B cell (primary cell): ENCODE results near the gene KCND2. TPM values are rescaled to one million over a fixed set of nuclear protein-coding genes. Genes with fewer than 3 reads are reported as not detected.

ENCODE experiments used
- ATAC-seq: fragments of 200-7000 bp; cut with Tn5 transposase; one replicate; pipeline ENCODE4 v1.10.0; 2021; ENCODE audit warnings: low read depth, mild to moderate bottlenecking, moderate number of reproducible peaks, moderate library complexity
- CTCF ChIA-PET: fragments of 350-600 bp; sonication (Branson Sonifier 250); formaldehyde crosslinking; loops from one replicate; lab custom pipeline; 2021; ENCODE audit warnings: antibody characterized with exemption, inconsistent platforms; lab: Charles Lee
- POLR2A ChIA-PET: fragments of 350-600 bp; sonication (Branson Sonifier 250); formaldehyde crosslinking; loops from one replicate; lab custom pipeline; 2021; ENCODE audit warnings: antibody characterized with exemption; lab: Charles Lee
- DNase-seq: peaks from one replicate; pipeline ENCODE4 v3.0.0; 2013
- H2AFZ ChIP-seq: 2 replicates; pipeline ENCODE4 v1.6.1; 2012; ENCODE audit warnings: mild to moderate bottlenecking, low read depth, low read length; ENCODE audit not compliant: insufficient read depth, poor library complexity, severe bottlenecking
- H3K27ac ChIP-seq, 2 donors: 1 replicate in 1 of 2; 2 replicates in 1 of 2; pipeline ENCODE4 v1.5.1; 2012 to 2013; ENCODE audit warnings: low read length in 2 of 2, mild to moderate bottlenecking in 2 of 2, moderate library complexity in 1 of 2
- H3K27me3 ChIP-seq, 4 experiments: fragments of 200-600 bp in 1 of 4; sonication (generic) in 1 of 4; replicated peaks in 1 of 4; 1 replicate in 2 of 4; 2 replicates in 2 of 4; pipeline versions ENCODE4 v1.6.1 to v1.7.0; 2013 to 2016; ENCODE audit warnings: low read length in 3 of 4, mild to moderate bottlenecking in 2 of 4, mixed read lengths in 1 of 4, moderate library complexity in 1 of 4; ENCODE audit not compliant: insufficient read depth in 4 of 4, control insufficient read depth in 3 of 4; ENCODE audit errors: control extremely low read depth in 1 of 4
- H3K36me3 ChIP-seq, 2 experiments: replicated peaks in 1 of 2; 1 replicate in 1 of 2; 2 replicates in 1 of 2; pipeline versions ENCODE4 v1.6.1 to v1.7.1; 2013; ENCODE audit warnings: low read length in 1 of 2; ENCODE audit not compliant: insufficient read depth in 2 of 2, control insufficient read depth in 1 of 2; ENCODE audit errors: control extremely low read depth in 1 of 2, extremely low read depth in 1 of 2
- H3K4me1 ChIP-seq, 2 donors: fragments of 200-600 bp in 1 of 2; sonication (generic) in 1 of 2; 1 replicate in 1 of 2; 2 replicates in 1 of 2; pipeline versions ENCODE4 v1.5.1 to v1.6.1; 2013 to 2017; ENCODE audit warnings: low read length in 2 of 2; ENCODE audit not compliant: control insufficient read depth in 2 of 2, insufficient read depth in 2 of 2
- H3K4me2 ChIP-seq: replicated peaks from 2 replicates; pipeline ENCODE3; 2012; ENCODE audit warnings: mild to moderate bottlenecking, low read depth, low read length; ENCODE audit not compliant: poor library complexity, severe bottlenecking
- H3K4me3 ChIP-seq, 5 experiments: fragments of 200-600 bp in 1 of 5; sonication (generic) in 1 of 5; 1 replicate in 3 of 5; 2 replicates in 2 of 5; pipeline versions ENCODE4 v1.5.1 to v1.7.0; 2011 to 2016; ENCODE audit warnings: low read length in 4 of 5, mild to moderate bottlenecking in 4 of 5, low read depth in 2 of 5, control low read depth in 1 of 5, moderate library complexity in 1 of 5; ENCODE audit not compliant: insufficient read depth in 1 of 5; ENCODE audit errors: control extremely low read depth in 1 of 5, extremely low read depth in 1 of 5
- H3K79me2 ChIP-seq: fragments of 200-600 bp; sonication (generic); one replicate; pipeline ENCODE4 v1.6.0; 2016; ENCODE audit warnings: low read length; ENCODE audit not compliant: control insufficient read depth, insufficient read depth
- H3K9ac ChIP-seq: fragments of 200-600 bp; sonication (generic); 2 replicates; pipeline ENCODE4 v1.6.1; 2017; ENCODE audit warnings: mild to moderate bottlenecking, low read length, moderate library complexity
- H3K9me3 ChIP-seq, 3 donors: one replicate each; pipeline versions ENCODE4 v1.6.1 to v1.7.1; 2013; ENCODE audit warnings: low read length in 2 of 3; ENCODE audit not compliant: control insufficient read depth in 2 of 3, insufficient read depth in 1 of 3; ENCODE audit errors: control extremely low read depth in 1 of 3
- H4K20me1 ChIP-seq: 2 replicates; pipeline ENCODE4 v1.6.0; 2012; ENCODE audit warnings: mild to moderate bottlenecking, low read length; ENCODE audit not compliant: insufficient read depth, control insufficient read depth, poor library complexity, severe bottlenecking
- H3K27ac Mint-ChIP-seq: one replicate; pipeline ENCODE4 v1.8.0; 2021; ENCODE audit warnings: mixed read lengths
- H3K27me3 Mint-ChIP-seq: one replicate; pipeline ENCODE4 v1.8.0; 2021; ENCODE audit warnings: mixed read lengths
- H3K4me1 Mint-ChIP-seq: one replicate; pipeline ENCODE4 v1.8.0; 2021; ENCODE audit warnings: mixed read lengths
- H3K4me3 Mint-ChIP-seq: one replicate; pipeline ENCODE4 v1.8.0; 2021; ENCODE audit warnings: mixed read lengths
- H3K9me3 Mint-ChIP-seq: one replicate; pipeline ENCODE4 v1.8.0; 2022; ENCODE audit warnings: mixed read lengths; ENCODE audit not compliant: insufficient read depth
- EZH2 ChIP-seq: IDR thresholded peaks from 2 replicates; pipeline ENCODE4 v1.6.1; 2012; ENCODE audit warnings: borderline replicate concordance, low read depth, mild to moderate bottlenecking, moderate library complexity, low read length; ENCODE audit not compliant: insufficient read depth, poor library complexity, severe bottlenecking
- WGBS: methylation state at CpG from one replicate; pipeline ENCODE4 v1.1.5; 2013; ENCODE audit warnings: missing lambda C conversion rate; ENCODE audit not compliant: insufficient coverage; 5-methylcytosine and 5-hydroxymethylcytosine counted together
- intact Hi-C: fragments of 100-400 bp; cut with micrococcal nuclease; formaldehyde crosslinking; loops from one replicate; pipeline ENCODE4 v1.10.0; 2022
- polyA plus RNA-seq: library from polyadenylated mRNA; depleted of rRNA; stranded (reverse); fragments of >200 nt; gene quantifications from 2 replicates; pipeline ENCODE4 v1.2.3, GENCODE V29; 2012
- total RNA-seq, 2 donors: library from RNA; stranded (reverse); fragments of 120-200 nt in 1 of 2; gene quantifications; 1 replicate in 1 of 2; 2 replicates in 1 of 2; pipeline versions ENCODE4 v1.2.3 to v1.2.4, GENCODE V29; 2013 to 2022
- TF ChIP-seq, protein P1 (sequence below): fragments of 200-600 bp; IDR thresholded peaks from one replicate; pipeline ENCODE4 v1.8.0; 2022; ENCODE audit warnings: antibody characterized with exemption, mild to moderate bottlenecking

The KCND2 gene
- total and polyA plus RNA-seq, 2 donors (not counting 1 experiment from before 2014, with no cell fraction given) = not detected

DNA sequence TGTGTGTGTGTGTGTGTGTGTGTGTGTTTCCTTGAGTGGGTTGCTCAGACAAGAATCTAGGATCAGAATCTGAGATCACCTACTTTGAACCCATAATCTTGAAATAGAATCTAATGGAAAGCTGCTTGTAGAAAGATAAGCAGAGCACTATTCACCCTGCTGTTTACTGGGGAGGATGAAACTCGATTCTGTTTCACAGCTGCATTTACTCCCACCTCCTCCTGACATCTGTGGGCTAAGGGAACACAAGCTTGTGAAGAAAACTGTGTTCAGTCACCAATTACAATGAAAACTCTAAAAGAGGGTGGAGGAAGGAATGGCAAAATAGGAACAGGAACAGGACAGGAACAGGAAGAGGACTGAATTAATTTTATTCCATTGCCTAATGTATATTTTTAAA lies 315.4 kb downstream of the KCND2 start:
- Mint-ChIP-seq H3K4me1 (no peaks in the 10 kb centered on the region), H3K27ac (no peak overlapping the region), H3K9me3 (no peaks in the 10 kb centered on the region), H3K4me3 (no peak overlapping the region), H3K27me3 (no peaks in the 10 kb centered on the region)
- H2AFZ ChIP-seq = no peak overlapping the region
- H3K79me2 ChIP-seq = no peaks in the 10 kb centered on the region
- no peaks in the 10 kb centered on the region for H3K9me3 ChIP-seq
- H3K9ac ChIP-seq = no peak overlapping the region
- intact Hi-C loops = no loop called here
- no CpG with 5 or more reads among the region's 1 CpG for WGBS
- no peaks in the 10 kb centered on the region for H3K36me3 ChIP-seq
- no peaks in the 10 kb centered on the region for H3K4me1 ChIP-seq
- no peak for DNase-seq
- no peak overlapping the region for H3K4me3 ChIP-seq
- H3K27ac ChIP-seq = no peak overlapping the region
- no peak overlapping the region for H3K4me2 ChIP-seq
- CTCF ChIA-PET = no interaction called here
- no peak for ATAC-seq
- H3K27me3 ChIP-seq = no peaks in the 10 kb centered on the region
- H4K20me1 ChIP-seq = no peaks in the 10 kb centered on the region
- POLR2A ChIA-PET = no interaction called here
- TF ChIP-seq, protein P1, sequence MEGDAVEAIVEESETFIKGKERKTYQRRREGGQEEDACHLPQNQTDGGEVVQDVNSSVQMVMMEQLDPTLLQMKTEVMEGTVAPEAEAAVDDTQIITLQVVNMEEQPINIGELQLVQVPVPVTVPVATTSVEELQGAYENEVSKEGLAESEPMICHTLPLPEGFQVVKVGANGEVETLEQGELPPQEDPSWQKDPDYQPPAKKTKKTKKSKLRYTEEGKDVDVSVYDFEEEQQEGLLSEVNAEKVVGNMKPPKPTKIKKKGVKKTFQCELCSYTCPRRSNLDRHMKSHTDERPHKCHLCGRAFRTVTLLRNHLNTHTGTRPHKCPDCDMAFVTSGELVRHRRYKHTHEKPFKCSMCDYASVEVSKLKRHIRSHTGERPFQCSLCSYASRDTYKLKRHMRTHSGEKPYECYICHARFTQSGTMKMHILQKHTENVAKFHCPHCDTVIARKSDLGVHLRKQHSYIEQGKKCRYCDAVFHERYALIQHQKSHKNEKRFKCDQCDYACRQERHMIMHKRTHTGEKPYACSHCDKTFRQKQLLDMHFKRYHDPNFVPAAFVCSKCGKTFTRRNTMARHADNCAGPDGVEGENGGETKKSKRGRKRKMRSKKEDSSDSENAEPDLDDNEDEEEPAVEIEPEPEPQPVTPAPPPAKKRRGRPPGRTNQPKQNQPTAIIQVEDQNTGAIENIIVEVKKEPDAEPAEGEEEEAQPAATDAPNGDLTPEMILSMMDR = no peak
- no peak for TF ChIP-seq EZH2

DNA sequence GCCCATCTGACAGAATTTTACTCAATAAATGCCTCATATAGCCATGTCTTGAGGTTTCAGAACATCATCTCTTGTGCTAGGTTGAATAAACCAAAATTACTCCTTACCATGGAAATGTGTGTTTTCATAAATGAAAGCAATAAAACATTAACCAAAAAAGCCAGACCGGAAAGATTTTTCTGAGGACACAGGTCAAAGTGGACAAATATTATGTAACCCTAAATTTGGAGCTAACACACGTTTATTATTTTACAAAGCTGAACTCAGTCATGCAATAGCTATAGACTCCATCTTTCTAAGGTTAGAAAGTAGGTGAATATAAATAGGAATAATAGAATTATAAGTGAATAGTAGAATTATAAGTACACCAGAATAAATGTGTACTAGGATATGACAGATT lies 315.9 kb downstream of the KCND2 start:
- Mint-ChIP-seq H3K9me3 (no peaks in the 10 kb centered on the region), H3K27me3 (no peaks in the 10 kb centered on the region), H3K4me1 (no peaks in the 10 kb centered on the region), H3K4me3 (no peak overlapping the region), H3K27ac (no peak overlapping the region)
- H3K36me3 ChIP-seq = no peaks in the 10 kb centered on the region
- H3K4me3 ChIP-seq = no peak overlapping the region
- H3K4me2 ChIP-seq = no peak overlapping the region
- CTCF ChIA-PET = no interaction called here
- H3K4me1 ChIP-seq = no peaks in the 10 kb centered on the region
- POLR2A ChIA-PET = no interaction called here
- TF ChIP-seq, protein P1 = no peak
- TF ChIP-seq EZH2 = no peak
- H3K9ac ChIP-seq = no peak overlapping the region
- no peaks in the 10 kb centered on the region for H3K79me2 ChIP-seq
- no peaks in the 10 kb centered on the region for H3K9me3 ChIP-seq
- H2AFZ ChIP-seq = no peak overlapping the region
- ATAC-seq (no peak), DNase-seq (no peak)
- intact Hi-C loops = no loop called here
- no CpG with 5 or more reads among the region's 2 CpGs for WGBS
- no peaks in the 10 kb centered on the region for H3K27me3 ChIP-seq
- no peaks in the 10 kb centered on the region for H4K20me1 ChIP-seq
- H3K27ac ChIP-seq = no peak overlapping the region
